ENCODE data around the gene ITGB4. TPM values are rescaled to one million over a fixed set of nuclear protein-coding genes. Genes with fewer than 3 reads are reported as not detected.

The ITGB4 gene
- total and polyA plus RNA-seq, 2 donors (not counting 3 experiments of a cell fraction or from before 2014, with no cell fraction given): 4.2 to 6.7 TPM

DNA sequence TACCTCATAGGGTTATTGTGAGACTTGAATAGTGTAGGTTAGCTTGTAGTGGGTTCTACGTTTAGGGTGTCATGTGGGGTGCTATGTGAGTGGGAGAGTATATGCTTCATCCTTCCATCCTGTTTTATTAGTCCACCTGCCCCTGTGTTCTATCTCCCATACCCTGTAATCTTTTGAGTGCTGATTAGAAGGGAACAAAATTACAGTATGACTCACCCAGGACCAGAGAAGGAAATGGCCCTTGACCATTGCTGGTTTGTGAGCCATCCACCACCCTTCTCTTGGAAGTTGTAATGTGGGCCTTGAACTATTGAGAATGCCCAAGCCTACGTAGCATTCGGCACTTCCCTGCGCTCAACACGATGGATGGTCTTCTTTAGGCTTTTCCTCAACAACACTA lies 37.0 kb upstream of the ITGB4 start:
- intact Hi-C loops (cut with micrococcal nuclease) (no loop called here), dilution Hi-C loops (cut with MboI; ENCODE audit: extremely low pct_ligation_motif_present, low sequenced_read_pairs) (no loop called here)
- Histone ChIP-seq H3K4me2 (ENCODE audit: insufficient read depth, low read length) (peak overlapping the region; percentile 49), H3K9me3 (replicated peaks; ENCODE audit: control insufficient read depth, insufficient read depth, low read length) (no peaks in the 10 kb centered on the region), H3K27ac (ENCODE audit: insufficient read depth, low read depth, low read length) (peak overlapping the region; percentile 45), H2AFZ (ENCODE audit: low read depth, low read length) (no peak overlapping the region), H3K4me1 (ENCODE audit: control insufficient read depth, extremely low read depth, insufficient read depth, low read length) (peaks cover 72% of the 10 kb centered on the region), H3K9ac (replicated peaks; ENCODE audit: extremely low read depth, insufficient read depth, low read length) (no peak overlapping the region), H3K4me3 (replicated peaks in 1 of 3; ENCODE audit: insufficient read depth in 1 of 3, low read depth in 1 of 3, low read length in 3 of 3) (no peak overlapping the region), H3K79me2 (ENCODE audit: control insufficient read depth, insufficient read depth, low read length) (peaks cover 69% of the 10 kb centered on the region), H3K9me1 (replicated peaks; ENCODE audit: control insufficient read depth, extremely low read depth, insufficient read depth, low read length) (no peaks in the 10 kb centered on the region), H3K36me3 (ENCODE audit: control insufficient read depth in 2 of 2, extremely low read depth in 1 of 2, insufficient read depth in 2 of 2, low read length in 2 of 2) (no peaks in the 10 kb centered on the region), H3K27me3 (ENCODE audit: control insufficient read depth in 2 of 2, insufficient read depth in 2 of 2, low read length in 2 of 2) (no peaks in the 10 kb centered on the region), H4K20me1 (replicated peaks; ENCODE audit: control insufficient read depth, extremely low read depth, insufficient read depth, low read length) (no peaks in the 10 kb centered on the region)
- peak; percentile 78 for FAIRE-seq
- POLR2A ChIA-PET: no interaction called here
- peak; percentile 90 for TF ChIP-seq FOS (IDR thresholded peaks at IDR 0.05; ENCODE audit: borderline replicate concordance, insufficient read depth, low read length)
- TF ChIP-seq GATA2 (IDR thresholded peaks at IDR 0.05; ENCODE audit: insufficient read depth, insufficient read length, low read depth, low read length): peak; percentile 62
- TF ChIP-seq MYC (IDR thresholded peaks at IDR 0.05; ENCODE audit: low read depth, low read length): no peak
- peak; percentile 15 for TF ChIP-seq POLR2AphosphoS5 (IDR thresholded peaks at IDR 0.05; ENCODE audit: insufficient read depth, low read depth, low read length)
- no peak for TF ChIP-seq POLR2A (IDR thresholded peaks at IDR 0.05; ENCODE audit: low read depth, low read length)
- TF ChIP-seq, protein P1, sequence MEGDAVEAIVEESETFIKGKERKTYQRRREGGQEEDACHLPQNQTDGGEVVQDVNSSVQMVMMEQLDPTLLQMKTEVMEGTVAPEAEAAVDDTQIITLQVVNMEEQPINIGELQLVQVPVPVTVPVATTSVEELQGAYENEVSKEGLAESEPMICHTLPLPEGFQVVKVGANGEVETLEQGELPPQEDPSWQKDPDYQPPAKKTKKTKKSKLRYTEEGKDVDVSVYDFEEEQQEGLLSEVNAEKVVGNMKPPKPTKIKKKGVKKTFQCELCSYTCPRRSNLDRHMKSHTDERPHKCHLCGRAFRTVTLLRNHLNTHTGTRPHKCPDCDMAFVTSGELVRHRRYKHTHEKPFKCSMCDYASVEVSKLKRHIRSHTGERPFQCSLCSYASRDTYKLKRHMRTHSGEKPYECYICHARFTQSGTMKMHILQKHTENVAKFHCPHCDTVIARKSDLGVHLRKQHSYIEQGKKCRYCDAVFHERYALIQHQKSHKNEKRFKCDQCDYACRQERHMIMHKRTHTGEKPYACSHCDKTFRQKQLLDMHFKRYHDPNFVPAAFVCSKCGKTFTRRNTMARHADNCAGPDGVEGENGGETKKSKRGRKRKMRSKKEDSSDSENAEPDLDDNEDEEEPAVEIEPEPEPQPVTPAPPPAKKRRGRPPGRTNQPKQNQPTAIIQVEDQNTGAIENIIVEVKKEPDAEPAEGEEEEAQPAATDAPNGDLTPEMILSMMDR (IDR thresholded peaks at IDR 0.05; ENCODE audit: extremely low read depth in 1 of 2, insufficient read depth in 1 of 2, low read depth in 1 of 2, low read length in 2 of 2): no peak
- TF ChIP-seq, protein P2, sequence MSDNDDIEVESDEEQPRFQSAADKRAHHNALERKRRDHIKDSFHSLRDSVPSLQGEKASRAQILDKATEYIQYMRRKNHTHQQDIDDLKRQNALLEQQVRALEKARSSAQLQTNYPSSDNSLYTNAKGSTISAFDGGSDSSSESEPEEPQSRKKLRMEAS (IDR thresholded peaks at IDR 0.05; ENCODE audit: insufficient read depth, insufficient read length): no peak
- TF ChIP-seq EZH2 (IDR thresholded peaks at IDR 0.05; ENCODE audit: borderline replicate concordance, low read depth, low read length, severe bottlenecking): no peak
- peak; percentile 73 for TF ChIP-seq JUN (IDR thresholded peaks at IDR 0.05; ENCODE audit: borderline replicate concordance, insufficient read depth, insufficient read length, low read depth)
- CTCF ChIA-PET: interaction anchor here (0.9 to 19.6 kb wide), 6 partner anchors 9 to 69 kb away, joined by 3 to 653 read pairs (median 5); partner anchors contain the start of gene SMIM5
- DNase-seq (ENCODE audit: low read depth, low spot score): peak; percentile 54
- no TSS peak for BruUV-seq (replicated peaks)
